ENCODE data around the gene SH3RF1.

SH3RF1 gene

GRCh38 chr4:169059306-169060211 lies 211.2 kb downstream of the SH3RF1 start:
- DNase-seq: no peak

GRCh38 chr4:169058312-169058711 lies 212.4 kb downstream of the SH3RF1 start:
- no peak for DNase-seq

DNA sequence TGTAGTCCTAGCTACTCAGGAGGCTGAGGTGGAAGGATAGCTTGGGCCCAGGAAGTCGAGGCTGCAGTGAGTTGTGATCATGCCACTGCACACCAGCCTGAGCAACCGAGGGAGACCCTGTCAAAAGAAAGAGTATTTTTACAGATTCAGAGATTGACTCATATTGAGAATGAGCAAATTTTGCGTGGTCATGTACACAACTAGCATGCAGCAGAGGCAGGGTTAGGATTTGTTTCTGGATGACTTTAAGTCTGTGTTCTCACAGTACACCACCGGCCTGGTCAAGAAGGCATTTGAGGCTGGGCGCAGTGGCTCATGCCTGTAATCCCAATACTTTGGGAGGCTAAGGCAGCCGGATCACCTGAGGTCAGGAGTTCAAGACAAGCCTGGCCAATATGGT lies 215.9 kb downstream of the SH3RF1 start:
- DNase-seq: no peak

GRCh38 chr4:169052594-169052945 lies 218.2 kb downstream of the SH3RF1 start:
- DNase-seq: no peak

DNA sequence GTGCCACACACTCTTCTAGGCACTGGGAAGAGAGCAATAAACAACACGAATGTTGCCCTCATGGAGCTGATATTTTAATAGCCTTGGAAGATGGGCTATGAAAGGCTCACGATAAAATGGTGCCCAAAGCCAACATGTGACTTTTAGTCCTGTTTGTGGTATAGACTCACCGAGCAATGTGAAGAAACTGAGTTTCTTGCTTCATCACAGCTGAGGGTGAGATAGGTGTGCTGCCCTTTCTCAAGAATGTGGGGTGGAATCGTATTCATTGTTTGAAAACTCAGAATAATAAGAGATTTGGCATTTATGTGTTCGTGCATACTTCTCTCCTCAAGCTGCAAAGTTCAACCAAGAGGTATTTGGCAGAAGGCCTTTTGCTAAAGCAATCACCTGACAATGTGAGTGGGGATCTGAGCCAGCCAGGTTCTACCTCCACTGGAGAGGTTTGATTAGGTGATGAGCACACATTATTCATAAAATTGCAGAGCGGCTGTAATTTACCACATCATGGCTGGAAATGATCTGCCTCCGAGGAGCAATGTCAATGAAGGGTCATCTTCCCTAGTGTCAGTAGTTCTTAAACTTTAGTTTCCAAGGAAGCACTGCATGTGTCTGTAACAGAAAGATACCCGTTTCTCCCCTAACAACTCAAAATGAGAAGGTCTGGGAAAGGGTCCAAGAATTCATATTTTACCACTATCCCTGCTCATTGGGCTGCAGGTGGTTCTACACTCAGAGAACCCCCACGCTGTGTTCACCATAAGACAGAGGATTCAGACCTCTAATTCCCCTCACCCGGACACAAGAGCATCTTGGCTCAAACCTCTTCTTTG lies 218.8 kb downstream of the SH3RF1 start:
- DNase-seq: no peak

DNA sequence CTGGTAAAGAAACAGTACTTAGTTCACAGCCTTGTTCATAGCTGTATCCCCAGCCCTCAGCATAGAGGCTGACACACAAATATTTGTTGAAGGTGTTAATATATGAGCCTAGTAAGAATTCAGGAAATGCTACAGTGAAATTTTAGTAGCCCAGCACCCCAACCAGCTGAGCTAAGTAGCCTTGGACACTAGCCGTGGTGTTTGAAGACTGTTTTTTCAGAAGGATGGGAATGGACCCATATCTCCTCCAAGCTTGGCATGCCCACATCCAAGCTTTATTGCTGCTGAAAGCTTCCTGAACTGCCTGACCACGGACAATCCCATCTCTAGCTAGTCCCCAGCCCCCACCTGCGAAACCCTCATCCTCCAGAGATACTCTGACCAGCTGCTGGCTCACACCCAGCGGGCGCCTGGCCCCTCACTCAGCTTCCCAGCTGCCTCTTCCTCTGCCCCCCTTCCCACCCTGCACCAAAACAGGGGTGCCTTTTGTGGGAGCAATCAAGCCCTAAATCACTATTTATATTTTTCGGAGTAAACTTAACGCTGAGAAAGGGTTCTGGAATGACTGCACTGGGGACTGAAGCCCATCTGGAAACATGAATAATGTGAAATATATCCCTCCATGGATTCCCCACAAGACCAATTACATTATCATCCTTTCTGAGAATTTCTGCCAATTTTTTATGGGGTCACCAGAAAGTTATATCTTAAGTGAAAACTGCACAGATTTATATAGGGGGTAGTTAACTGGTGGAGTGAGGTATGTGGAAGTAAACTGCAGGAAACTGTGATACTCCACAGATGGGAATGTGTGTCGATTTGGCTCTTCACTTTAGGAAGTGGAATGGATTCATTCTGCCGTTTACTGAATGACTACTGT lies 219.6 kb downstream of the SH3RF1 start:
- DNase-seq: no peak

DNA sequence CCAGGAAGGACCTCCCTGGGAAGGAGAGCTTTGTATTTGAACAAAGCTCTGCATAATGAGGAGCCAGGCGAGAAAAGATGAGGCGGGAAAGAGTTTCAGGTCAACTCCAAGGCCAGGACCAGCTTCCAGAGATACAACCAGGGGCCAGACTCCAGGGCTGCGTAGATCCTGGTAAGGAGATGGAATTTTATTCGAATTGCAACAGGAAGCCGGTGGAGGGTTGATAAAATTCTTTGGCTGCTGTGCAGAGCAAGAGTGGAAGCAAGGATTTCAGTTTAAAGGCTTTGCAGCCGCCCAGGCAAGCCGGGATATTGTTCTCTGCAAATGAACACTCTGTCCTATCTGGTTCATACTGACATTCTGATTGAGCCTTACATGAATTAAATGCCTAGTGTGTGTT lies 220.5 kb downstream of the SH3RF1 start:
- no peak for DNase-seq

DNA sequence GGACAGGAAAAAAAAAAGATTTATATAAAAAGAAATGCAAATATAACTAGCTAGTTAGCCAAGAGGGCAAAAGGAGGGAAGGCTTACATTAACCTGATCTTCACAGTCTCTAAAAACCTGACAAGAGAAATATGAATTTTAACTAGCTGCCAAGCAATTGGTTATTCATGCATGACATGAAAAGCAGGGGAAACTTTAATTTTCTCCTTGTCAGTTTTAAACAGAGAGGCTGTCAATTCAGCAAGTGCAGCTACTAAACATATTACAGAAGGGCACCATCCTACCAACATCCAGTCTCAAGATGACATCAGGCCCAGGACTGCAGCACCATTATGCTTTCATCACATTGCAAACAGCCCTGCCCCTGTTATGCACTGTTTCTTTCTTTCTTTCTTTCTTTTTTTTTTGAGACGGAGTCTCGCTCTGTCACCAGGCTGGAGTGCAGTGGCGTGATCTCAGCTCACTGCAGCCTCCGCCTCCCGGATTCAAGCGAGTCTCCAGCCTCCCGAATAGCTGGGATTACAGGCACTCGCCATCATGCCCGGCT lies 221.8 kb downstream of the SH3RF1 start:
- no peak for DNase-seq

DNA sequence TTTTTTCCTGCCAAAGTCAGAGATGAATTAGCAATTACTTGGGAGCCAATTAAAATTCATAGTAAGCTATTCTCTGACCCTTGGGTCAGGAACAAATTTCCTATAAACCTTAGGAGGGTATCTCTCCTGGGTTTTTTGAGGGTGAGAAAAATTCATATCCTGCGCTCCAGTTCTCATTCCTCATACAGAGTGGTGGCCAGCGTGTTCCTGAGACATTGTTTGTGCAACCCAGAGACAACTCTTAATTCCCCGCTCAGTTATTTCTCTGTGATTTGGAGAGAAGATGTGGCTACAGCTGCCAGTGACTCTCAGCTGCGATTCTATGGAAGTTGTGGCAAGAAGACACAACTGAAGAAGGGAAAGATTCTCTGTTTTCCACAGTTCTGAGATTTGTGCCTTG lies 222.8 kb downstream of the SH3RF1 start:
- no peak for DNase-seq

DNA sequence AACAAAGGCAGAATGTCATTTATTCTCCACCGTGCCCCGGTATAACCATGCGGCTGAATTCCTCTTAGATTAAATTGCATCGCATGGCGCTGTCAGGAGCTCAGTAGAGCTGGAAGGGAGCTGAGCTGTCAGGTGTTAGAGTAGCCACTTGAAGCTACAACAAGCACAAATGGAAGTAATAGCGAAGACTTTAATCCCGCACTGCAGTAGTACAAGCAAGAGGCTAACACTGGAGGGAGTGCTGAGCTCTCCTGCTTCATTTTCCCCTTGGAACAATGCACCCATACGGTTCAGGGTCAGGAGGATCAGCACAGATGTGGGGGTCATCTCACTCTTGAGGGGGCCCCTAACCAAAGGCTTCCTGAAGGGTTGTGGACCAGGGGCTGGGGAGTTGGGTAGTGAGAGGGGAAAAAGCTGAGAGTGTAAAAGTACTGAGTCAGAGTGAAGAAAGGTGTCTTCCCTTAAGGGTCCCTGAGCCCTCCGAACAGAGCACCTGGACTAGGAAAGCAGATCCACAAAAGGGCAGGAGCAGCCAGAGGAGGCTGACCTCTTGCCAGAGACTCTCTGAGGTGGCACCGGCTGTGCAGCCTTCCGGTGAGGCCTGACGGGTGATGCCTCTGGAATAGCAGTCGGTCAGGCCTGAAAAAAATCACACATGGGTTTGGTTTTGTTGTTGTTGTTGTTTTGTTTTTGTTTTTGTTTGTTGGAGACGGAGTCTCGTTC lies 224.7 kb downstream of the SH3RF1 start:
- no peak for DNase-seq

- DNase-seq: no peak
Measured at GRCh38 chr4:169044714-169045447, 225.9 kb downstream of the SH3RF1 start.

All from NCI-H2029 treated with DMSO at 0.1 percent for 48 hours (cell line).